Neural cell (in vitro differentiated cells): ENCODE results near the gene SPATA31C1. TPM values are rescaled to one million over a fixed set of nuclear protein-coding genes. Genes with fewer than 3 reads are reported as not detected.

Source experiments
- H2AFZ ChIP-seq: fragments of 200-600, 300-800 bp; sonication (generic), shearing (Covaris generic); 2 replicates; pipeline ENCODE4 v1.6.0; 2014; ENCODE audit warnings: low read depth, mild to moderate bottlenecking, antibody characterized with exemption, low read length, moderate library complexity
- H3F3A ChIP-seq: fragments of 200-600 bp; shearing (Covaris generic); 2 replicates; pipeline ENCODE4 v1.6.1; 2016; ENCODE audit warnings: mild to moderate bottlenecking, moderate library complexity, mixed read lengths, antibody characterized with exemption, low read length; ENCODE audit not compliant: insufficient read depth, poor library complexity, severe bottlenecking
- H3K27ac ChIP-seq: fragments of 200-600, 300-800 bp; sonication (generic), shearing (Covaris generic); 2 replicates; pipeline ENCODE4 v1.5.1; 2014; ENCODE audit warnings: mild to moderate bottlenecking, low read length, moderate library complexity
- H3K27me3 ChIP-seq: fragments of 300-800, 200-600 bp; sonication (generic), shearing (Covaris generic); 2 replicates; pipeline ENCODE4 v1.6.0; 2014; ENCODE audit warnings: mild to moderate bottlenecking, low read depth, low read length, moderate library complexity; ENCODE audit not compliant: insufficient read depth
- H3K36me3 ChIP-seq: fragments of 300-800, 200-600 bp; sonication (generic), shearing (Covaris generic); 2 replicates; pipeline ENCODE4 v1.5.1; 2014; ENCODE audit warnings: mild to moderate bottlenecking, antibody characterized with exemption, low read length, moderate library complexity; ENCODE audit not compliant: insufficient read depth
- H3K4me2 ChIP-seq: fragments of 300-800, 200-600 bp; sonication (generic), shearing (Covaris generic); 2 replicates; pipeline ENCODE4 v1.6.0; 2014; ENCODE audit warnings: mild to moderate bottlenecking, low read length
- H3K4me3 ChIP-seq: fragments of 300-800, 200-600 bp; sonication (generic), shearing (Covaris generic); 2 replicates; pipeline ENCODE4 v1.5.1; 2014; ENCODE audit warnings: mild to moderate bottlenecking, low read length, moderate library complexity
- H3K79me2 ChIP-seq: fragments of 200-600 bp; shearing (Covaris generic); replicated peaks from 2 replicates; pipeline ENCODE4 v1.6.0; 2014; ENCODE audit warnings: mild to moderate bottlenecking, low read length, moderate library complexity; ENCODE audit not compliant: insufficient read depth
- H3K9ac ChIP-seq: fragments of 300-800, 200-600 bp; sonication (generic), shearing (Covaris generic); 2 replicates; pipeline ENCODE4 v1.6.1; 2016; ENCODE audit warnings: mild to moderate bottlenecking, low read length, mixed read lengths
- H3K9me2 ChIP-seq: fragments of 200-600 bp; shearing (Covaris generic); 2 replicates; pipeline ENCODE4 v1.6.1; 2016; ENCODE audit warnings: mild to moderate bottlenecking, low read length, mixed read lengths; ENCODE audit not compliant: insufficient read depth
- H3K9me3 ChIP-seq: fragments of 200-600, 300-800 bp; sonication (generic), shearing (Covaris generic); 2 replicates; pipeline ENCODE4 v1.6.1; 2016; ENCODE audit warnings: mild to moderate bottlenecking, mixed run types, low read length, moderate library complexity, mixed read lengths
- H4K20me1 ChIP-seq: fragments of 200-600 bp; shearing (Covaris generic); 2 replicates; pipeline ENCODE4 v1.6.1; 2016; ENCODE audit warnings: mild to moderate bottlenecking, mixed run types; ENCODE audit not compliant: insufficient read depth
- CTCF ChIP-seq: fragments of 450-650 bp; IDR thresholded peaks from 2 replicates; pipeline ENCODE4 v1.5.1; 2014; ENCODE audit warnings: antibody characterized with exemption, mild to moderate bottlenecking, moderate library complexity; ENCODE audit not compliant: poor library complexity, severe bottlenecking
- EP300 ChIP-seq: fragments of 450-650 bp; conservative IDR thresholded peaks from 2 replicates; pipeline ENCODE4 v1.6.1; 2014; ENCODE audit warnings: antibody characterized with exemption, mild to moderate bottlenecking, moderate library complexity; ENCODE audit not compliant: poor library complexity, severe bottlenecking
- EZH2 ChIP-seq: fragments of 200-600, 300-800 bp; shearing (Covaris generic), sonication (generic); IDR thresholded peaks from 2 replicates; pipeline ENCODE4 v1.6.1; 2014; ENCODE audit warnings: antibody characterized with exemption, low read length, borderline replicate concordance, mild to moderate bottlenecking; ENCODE audit not compliant: insufficient read depth, poor library complexity, severe bottlenecking
- MXI1 ChIP-seq: fragments of 450-650 bp; conservative IDR thresholded peaks from 2 replicates; pipeline ENCODE4 v1.6.1; 2014; ENCODE audit warnings: antibody characterized with exemption, mild to moderate bottlenecking; ENCODE audit not compliant: poor library complexity, severe bottlenecking
- POLR2AphosphoS5 ChIP-seq: IDR thresholded peaks from 2 replicates; pipeline ENCODE4 v1.6.1; 2012
- RAD21 ChIP-seq: fragments of 450-650 bp; conservative IDR thresholded peaks from 2 replicates; pipeline ENCODE4 v1.6.1; 2014; ENCODE audit warnings: antibody characterized with exemption, mild to moderate bottlenecking, moderate library complexity
- REST ChIP-seq: IDR thresholded peaks from 2 replicates; pipeline ENCODE4 v1.6.1; 2012; ENCODE audit warnings: borderline replicate concordance
- SMC3 ChIP-seq: fragments of 450-650 bp; conservative IDR thresholded peaks from 2 replicates; pipeline ENCODE4 v1.6.1; 2014; ENCODE audit warnings: antibody characterized with exemption, mild to moderate bottlenecking, moderate library complexity; ENCODE audit not compliant: poor library complexity
- TAF1 ChIP-seq: IDR thresholded peaks from 2 replicates; pipeline ENCODE4 v1.6.1; 2012; ENCODE audit warnings: low read depth
- polyA plus RNA-seq: library from polyadenylated mRNA; depleted of rRNA; stranded (reverse); fragments of >200 nt; gene quantifications from 2 replicates; pipeline ENCODE4 v1.2.3, GENCODE V29; 2014

SPATA31C1 gene
- polyA plus RNA-seq, 1 donor from 2014 or later, result not detected

- Histone ChIP-seq H3K4me2 (no peak overlapping the region), H3K9ac (no peak overlapping the region), H3K27me3 (no peaks in the 10 kb centered on the region), H3K36me3 (no peaks in the 10 kb centered on the region), H3K27ac (no peak overlapping the region), H2AFZ (no peak overlapping the region), H4K20me1 (no peaks in the 10 kb centered on the region), H3K4me3 (no peak overlapping the region), H3F3A (no peaks in the 10 kb centered on the region), H3K79me2 (no peaks in the 10 kb centered on the region), H3K9me2 (no peaks in the 10 kb centered on the region), H3K9me3 (no peaks in the 10 kb centered on the region)
- TF ChIP-seq CTCF (no peak), EZH2 (no peak), POLR2AphosphoS5 (no peak), EP300 (no peak), RAD21 (no peak), SMC3 (no peak), MXI1 (no peak), REST (no peak), TAF1 (no peak)
Measured at GRCh38 chr9:87889065-87889881, 28.5 kb upstream of the SPATA31C1 start.

- Histone ChIP-seq H3K79me2 (no peaks in the 10 kb centered on the region), H3K9me2 (no peaks in the 10 kb centered on the region), H2AFZ (no peak overlapping the region), H3F3A (no peaks in the 10 kb centered on the region), H4K20me1 (no peaks in the 10 kb centered on the region), H3K9ac (no peak overlapping the region), H3K4me2 (no peak overlapping the region), H3K9me3 (no peaks in the 10 kb centered on the region), H3K27me3 (no peaks in the 10 kb centered on the region), H3K4me3 (no peak overlapping the region), H3K27ac (no peak overlapping the region), H3K36me3 (no peaks in the 10 kb centered on the region)
- TF ChIP-seq RAD21 (no peak), REST (no peak), SMC3 (no peak), MXI1 (no peak), EZH2 (no peak), EP300 (no peak), TAF1 (no peak), POLR2AphosphoS5 (no peak), CTCF (no peak)
Measured at GRCh38 chr9:87889882-87890252, 27.9 kb upstream of the SPATA31C1 start.
